ENCODE measurements around the gene TMEM143.

DNA sequence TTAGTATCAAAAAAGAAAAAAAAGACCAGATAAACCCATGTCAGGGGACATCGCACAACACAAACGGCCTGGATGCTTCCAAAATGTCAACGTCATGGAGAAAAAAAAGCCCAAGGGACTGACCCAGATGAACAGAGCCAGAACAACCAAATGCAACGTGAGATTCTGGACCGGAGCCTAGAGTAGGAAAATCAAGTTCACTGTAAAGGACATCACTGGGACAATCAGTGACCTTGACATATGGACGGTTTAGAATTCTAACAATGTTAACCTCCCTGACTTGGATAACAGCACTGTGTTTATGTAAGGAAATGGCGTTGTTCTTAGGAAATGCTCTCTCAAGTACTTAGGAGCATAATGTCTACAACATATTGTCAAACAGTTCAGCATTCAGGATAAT, 53.5 kb downstream of the TMEM143 start:
- TF ChIP-seq, protein P1, sequence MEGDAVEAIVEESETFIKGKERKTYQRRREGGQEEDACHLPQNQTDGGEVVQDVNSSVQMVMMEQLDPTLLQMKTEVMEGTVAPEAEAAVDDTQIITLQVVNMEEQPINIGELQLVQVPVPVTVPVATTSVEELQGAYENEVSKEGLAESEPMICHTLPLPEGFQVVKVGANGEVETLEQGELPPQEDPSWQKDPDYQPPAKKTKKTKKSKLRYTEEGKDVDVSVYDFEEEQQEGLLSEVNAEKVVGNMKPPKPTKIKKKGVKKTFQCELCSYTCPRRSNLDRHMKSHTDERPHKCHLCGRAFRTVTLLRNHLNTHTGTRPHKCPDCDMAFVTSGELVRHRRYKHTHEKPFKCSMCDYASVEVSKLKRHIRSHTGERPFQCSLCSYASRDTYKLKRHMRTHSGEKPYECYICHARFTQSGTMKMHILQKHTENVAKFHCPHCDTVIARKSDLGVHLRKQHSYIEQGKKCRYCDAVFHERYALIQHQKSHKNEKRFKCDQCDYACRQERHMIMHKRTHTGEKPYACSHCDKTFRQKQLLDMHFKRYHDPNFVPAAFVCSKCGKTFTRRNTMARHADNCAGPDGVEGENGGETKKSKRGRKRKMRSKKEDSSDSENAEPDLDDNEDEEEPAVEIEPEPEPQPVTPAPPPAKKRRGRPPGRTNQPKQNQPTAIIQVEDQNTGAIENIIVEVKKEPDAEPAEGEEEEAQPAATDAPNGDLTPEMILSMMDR (IDR thresholded peaks at IDR 0.05; ENCODE audit: low read depth, low read length): no peak
- no peak for TF ChIP-seq EZH2phosphoT487 (IDR thresholded peaks at IDR 0.05; ENCODE audit: low read depth)

Data from OCI-LY3 (cell line).